GM23338 (cell line): ENCODE measurements around the gene CCDC80. TPM values are rescaled to one million over a fixed set of nuclear protein-coding genes. Genes with fewer than 3 reads are reported as not detected.
A peak's percentile ranks its signal among the peaks of the same experiment; 100 is the strongest.

ENCODE experiments used
- ATAC-seq: fragments of 200-7000 bp; cut with Tn5 transposase; 3 replicates; pipeline ENCODE4 v1.9.1; 2020
- DNase-seq: peaks from one replicate; pipeline ENCODE4 v3.0.0-alpha.2; 2015; ENCODE audit warnings: low spot score
- H2AFZ ChIP-seq: fragments of 200-600 bp; sonication (generic); 2 replicates; pipeline ENCODE4 v1.8.0; 2016; ENCODE audit warnings: antibody characterized with exemption, mild to moderate bottlenecking, moderate library complexity
- H3F3A ChIP-seq: fragments of 200-600 bp; sonication (generic); replicated peaks from 2 replicates; pipeline ENCODE4 v1.8.0; 2017; ENCODE audit warnings: antibody characterized with exemption, mixed run types, low read depth
- H3K27ac ChIP-seq: fragments of 200-600 bp; sonication (generic); 2 replicates; pipeline ENCODE4 v1.6.1; 2016; ENCODE audit warnings: low read depth
- H3K27me3 ChIP-seq: fragments of 200-600 bp; sonication (generic); 2 replicates; pipeline ENCODE4 v1.8.0; 2016; ENCODE audit warnings: mild to moderate bottlenecking, mixed run types, moderate library complexity; ENCODE audit not compliant: insufficient read depth
- H3K36me3 ChIP-seq: fragments of 200-600 bp; sonication (generic); 2 replicates; pipeline ENCODE4 v1.8.0; 2016; ENCODE audit warnings: mild to moderate bottlenecking; ENCODE audit not compliant: insufficient read depth
- H3K4me1 ChIP-seq: fragments of 200-600 bp; sonication (generic); 2 replicates; pipeline ENCODE4 v1.8.0; 2016; ENCODE audit warnings: mild to moderate bottlenecking, moderate library complexity; ENCODE audit not compliant: insufficient read depth
- H3K4me2 ChIP-seq: fragments of 200-600 bp; sonication (generic); 2 replicates; pipeline ENCODE4 v1.7.1; 2017; ENCODE audit warnings: mixed run types
- H3K4me3 ChIP-seq: fragments of 200-600 bp; sonication (generic); 2 replicates; pipeline ENCODE4 v1.6.1; 2016; ENCODE audit warnings: mixed run types
- H3K79me2 ChIP-seq: fragments of 200-600 bp; sonication (generic); replicated peaks from 2 replicates; pipeline ENCODE4 v1.8.0; 2017; ENCODE audit warnings: mild to moderate bottlenecking; ENCODE audit not compliant: insufficient read depth
- H3K9me2 ChIP-seq: fragments of 200-600 bp; sonication (generic); 2 replicates; pipeline ENCODE4 v1.8.0; 2017; ENCODE audit not compliant: insufficient read depth
- H4K20me1 ChIP-seq: fragments of 200-600 bp; sonication (generic); replicated peaks from 2 replicates; pipeline ENCODE4 v1.8.0; 2017; ENCODE audit warnings: mild to moderate bottlenecking; ENCODE audit not compliant: insufficient read depth
- H3K27ac Mint-ChIP-seq: 2 replicates; pipeline ENCODE4 v1.8.0; 2020; ENCODE audit warnings: inconsistent platforms, mild to moderate bottlenecking, moderate library complexity, mixed read lengths
- H3K27me3 Mint-ChIP-seq: 3 replicates; pipeline ENCODE4 v1.8.0; 2022; ENCODE audit warnings: low read depth, mild to moderate bottlenecking, moderate library complexity, mixed read lengths, inconsistent platforms; ENCODE audit not compliant: insufficient read depth, poor library complexity
- H3K36me3 Mint-ChIP-seq: 3 replicates; pipeline ENCODE4 v1.8.0; 2021; ENCODE audit warnings: low read depth, mild to moderate bottlenecking, inconsistent platforms, moderate library complexity, mixed read lengths
- H3K4me1 Mint-ChIP-seq: 3 replicates; pipeline ENCODE4 v1.8.0; 2020; ENCODE audit warnings: mild to moderate bottlenecking, inconsistent platforms, mixed read lengths
- H3K4me3 Mint-ChIP-seq: 3 replicates; pipeline ENCODE4 v1.8.0; 2021; ENCODE audit warnings: moderate library complexity, mild to moderate bottlenecking, inconsistent platforms, mixed read lengths
- H3K9me3 Mint-ChIP-seq: 3 replicates; pipeline ENCODE4 v1.8.0; 2020; ENCODE audit warnings: moderate library complexity, mild to moderate bottlenecking, inconsistent platforms, mixed read lengths
- CTCF ChIP-seq, 2 experiments: fragments of 200-600 bp in 1 of 2; sonication (generic) in 1 of 2; conservative IDR thresholded peaks; 2 replicates each; pipeline versions ENCODE4 v1.5.1 to v1.6.1; 2016 to 2017; ENCODE audit warnings: antibody characterized with exemption in 2 of 2, low read depth in 2 of 2, mild to moderate bottlenecking in 2 of 2, moderate library complexity in 1 of 2
- ETS1 ChIP-seq: IDR thresholded peaks from 2 replicates; pipeline ENCODE4 v1.6.1; 2016; ENCODE audit warnings: antibody characterized with exemption
- EZH2 ChIP-seq: fragments of 200-600 bp; sonication (generic); IDR thresholded peaks from one replicate; pipeline ENCODE4 v1.8.0; 2017; ENCODE audit warnings: antibody characterized with exemption, mild to moderate bottlenecking, low read depth; ENCODE audit not compliant: unreplicated experiment
- NANOG ChIP-seq: IDR thresholded peaks from 2 replicates; pipeline ENCODE4 v1.6.1; 2016; ENCODE audit warnings: antibody characterized with exemption, borderline replicate concordance
- POLR2AphosphoS5 ChIP-seq: IDR thresholded peaks from 2 replicates; pipeline ENCODE4 v1.6.1; 2016; ENCODE audit warnings: antibody characterized with exemption, low read depth
- REST ChIP-seq: IDR thresholded peaks from one replicate; pipeline ENCODE4 v1.6.1; 2018; ENCODE audit warnings: antibody characterized with exemption; ENCODE audit not compliant: unreplicated experiment
- ZNF114 ChIP-seq: fragments of 250-450 bp; sonication (Bioruptor Pico); IDR thresholded peaks from 2 replicates; pipeline ENCODE4 v1.5.0; 2020; ENCODE audit warnings: mild to moderate bottlenecking, moderate library complexity
- ZNF331 ChIP-seq: fragments of 250-450 bp; sonication (Bioruptor Pico); IDR thresholded peaks from 2 replicates; pipeline ENCODE4 v1.5.0; 2020; ENCODE audit warnings: low read depth, mild to moderate bottlenecking, moderate library complexity
- polyA plus RNA-seq: library from polyadenylated mRNA; unstranded; fragments of >200 nt; fragmentation: Nextera tagmentation; extraction: Ambion mirVana; gene quantifications from 2 replicates; pipeline ENCODE4 v1.2.1, GENCODE V29; 2016
- total RNA-seq: library from RNA; depleted of rRNA; stranded (reverse); fragments of >200 nt; shearing (Covaris generic); gene quantifications from 2 replicates; pipeline ENCODE4 v1.2.3, GENCODE V29; 2014
- TF ChIP-seq, protein P1 (sequence below): fragments of 250-450 bp; sonication (Bioruptor Pico); IDR thresholded peaks from 2 replicates; pipeline ENCODE4 v1.5.0; 2020; ENCODE audit warnings: mild to moderate bottlenecking, moderate library complexity

The CCDC80 gene
- total and polyA plus RNA-seq, 2 experiments from 2014 or later: 5.4 to 6.7 TPM

DNA sequence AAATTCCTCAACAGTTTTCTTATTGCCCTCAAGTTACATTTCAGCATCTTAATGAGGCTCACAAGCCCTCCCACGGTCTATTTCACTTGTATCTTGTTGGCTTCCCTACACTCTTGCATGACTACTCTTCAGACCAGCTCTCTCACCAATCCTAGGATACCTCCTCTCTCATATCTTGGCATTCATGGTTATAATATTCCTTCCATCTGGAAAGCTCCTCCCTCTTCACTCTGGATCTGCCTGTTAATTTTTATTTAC lies 8.5 kb upstream of the CCDC80 start (continued):
- no peak for TF ChIP-seq CTCF (conservative IDR thresholded peaks at IDR 0.05; ENCODE audit: low read depth in 2 of 2)
- TF ChIP-seq ZNF114: no peak
- no peak for TF ChIP-seq NANOG
- no peak for TF ChIP-seq EZH2
- TF ChIP-seq ETS1: no peak
- TF ChIP-seq ZNF331 (CRISPR knock-in tag): no peak
- no peak for TF ChIP-seq REST

- DNase-seq (peak; percentile 82), ATAC-seq (peak; percentile 59)
- H3K79me2 ChIP-seq: no peaks in the 10 kb centered on the region
- Mint-ChIP-seq H3K27me3 (peaks cover 1% of the 10 kb centered on the region), H3K36me3 (no peaks in the 10 kb centered on the region), H3K4me1 (peaks cover 23% of the 10 kb centered on the region), H3K4me3 (peak overlapping the region; percentile 28; the same call in 1 of the 3 replicates), H3K9me3 (no peaks in the 10 kb centered on the region), H3K27ac (peak overlapping the region; percentile 54)
- H4K20me1 ChIP-seq: no peaks in the 10 kb centered on the region
- peak overlapping the region; percentile 50 for H3K4me2 ChIP-seq
- peak overlapping the region; percentile 2; the same call in 1 of the 2 replicates for H3K27ac ChIP-seq
- no peaks in the 10 kb centered on the region for H3K36me3 ChIP-seq
- H3K4me3 ChIP-seq: no peak overlapping the region
- peaks cover 3% of the 10 kb centered on the region; the same call in 1 of the 2 replicates for H3K9me2 ChIP-seq
- no peaks in the 10 kb centered on the region for H3F3A ChIP-seq
- TF ChIP-seq, protein P1, sequence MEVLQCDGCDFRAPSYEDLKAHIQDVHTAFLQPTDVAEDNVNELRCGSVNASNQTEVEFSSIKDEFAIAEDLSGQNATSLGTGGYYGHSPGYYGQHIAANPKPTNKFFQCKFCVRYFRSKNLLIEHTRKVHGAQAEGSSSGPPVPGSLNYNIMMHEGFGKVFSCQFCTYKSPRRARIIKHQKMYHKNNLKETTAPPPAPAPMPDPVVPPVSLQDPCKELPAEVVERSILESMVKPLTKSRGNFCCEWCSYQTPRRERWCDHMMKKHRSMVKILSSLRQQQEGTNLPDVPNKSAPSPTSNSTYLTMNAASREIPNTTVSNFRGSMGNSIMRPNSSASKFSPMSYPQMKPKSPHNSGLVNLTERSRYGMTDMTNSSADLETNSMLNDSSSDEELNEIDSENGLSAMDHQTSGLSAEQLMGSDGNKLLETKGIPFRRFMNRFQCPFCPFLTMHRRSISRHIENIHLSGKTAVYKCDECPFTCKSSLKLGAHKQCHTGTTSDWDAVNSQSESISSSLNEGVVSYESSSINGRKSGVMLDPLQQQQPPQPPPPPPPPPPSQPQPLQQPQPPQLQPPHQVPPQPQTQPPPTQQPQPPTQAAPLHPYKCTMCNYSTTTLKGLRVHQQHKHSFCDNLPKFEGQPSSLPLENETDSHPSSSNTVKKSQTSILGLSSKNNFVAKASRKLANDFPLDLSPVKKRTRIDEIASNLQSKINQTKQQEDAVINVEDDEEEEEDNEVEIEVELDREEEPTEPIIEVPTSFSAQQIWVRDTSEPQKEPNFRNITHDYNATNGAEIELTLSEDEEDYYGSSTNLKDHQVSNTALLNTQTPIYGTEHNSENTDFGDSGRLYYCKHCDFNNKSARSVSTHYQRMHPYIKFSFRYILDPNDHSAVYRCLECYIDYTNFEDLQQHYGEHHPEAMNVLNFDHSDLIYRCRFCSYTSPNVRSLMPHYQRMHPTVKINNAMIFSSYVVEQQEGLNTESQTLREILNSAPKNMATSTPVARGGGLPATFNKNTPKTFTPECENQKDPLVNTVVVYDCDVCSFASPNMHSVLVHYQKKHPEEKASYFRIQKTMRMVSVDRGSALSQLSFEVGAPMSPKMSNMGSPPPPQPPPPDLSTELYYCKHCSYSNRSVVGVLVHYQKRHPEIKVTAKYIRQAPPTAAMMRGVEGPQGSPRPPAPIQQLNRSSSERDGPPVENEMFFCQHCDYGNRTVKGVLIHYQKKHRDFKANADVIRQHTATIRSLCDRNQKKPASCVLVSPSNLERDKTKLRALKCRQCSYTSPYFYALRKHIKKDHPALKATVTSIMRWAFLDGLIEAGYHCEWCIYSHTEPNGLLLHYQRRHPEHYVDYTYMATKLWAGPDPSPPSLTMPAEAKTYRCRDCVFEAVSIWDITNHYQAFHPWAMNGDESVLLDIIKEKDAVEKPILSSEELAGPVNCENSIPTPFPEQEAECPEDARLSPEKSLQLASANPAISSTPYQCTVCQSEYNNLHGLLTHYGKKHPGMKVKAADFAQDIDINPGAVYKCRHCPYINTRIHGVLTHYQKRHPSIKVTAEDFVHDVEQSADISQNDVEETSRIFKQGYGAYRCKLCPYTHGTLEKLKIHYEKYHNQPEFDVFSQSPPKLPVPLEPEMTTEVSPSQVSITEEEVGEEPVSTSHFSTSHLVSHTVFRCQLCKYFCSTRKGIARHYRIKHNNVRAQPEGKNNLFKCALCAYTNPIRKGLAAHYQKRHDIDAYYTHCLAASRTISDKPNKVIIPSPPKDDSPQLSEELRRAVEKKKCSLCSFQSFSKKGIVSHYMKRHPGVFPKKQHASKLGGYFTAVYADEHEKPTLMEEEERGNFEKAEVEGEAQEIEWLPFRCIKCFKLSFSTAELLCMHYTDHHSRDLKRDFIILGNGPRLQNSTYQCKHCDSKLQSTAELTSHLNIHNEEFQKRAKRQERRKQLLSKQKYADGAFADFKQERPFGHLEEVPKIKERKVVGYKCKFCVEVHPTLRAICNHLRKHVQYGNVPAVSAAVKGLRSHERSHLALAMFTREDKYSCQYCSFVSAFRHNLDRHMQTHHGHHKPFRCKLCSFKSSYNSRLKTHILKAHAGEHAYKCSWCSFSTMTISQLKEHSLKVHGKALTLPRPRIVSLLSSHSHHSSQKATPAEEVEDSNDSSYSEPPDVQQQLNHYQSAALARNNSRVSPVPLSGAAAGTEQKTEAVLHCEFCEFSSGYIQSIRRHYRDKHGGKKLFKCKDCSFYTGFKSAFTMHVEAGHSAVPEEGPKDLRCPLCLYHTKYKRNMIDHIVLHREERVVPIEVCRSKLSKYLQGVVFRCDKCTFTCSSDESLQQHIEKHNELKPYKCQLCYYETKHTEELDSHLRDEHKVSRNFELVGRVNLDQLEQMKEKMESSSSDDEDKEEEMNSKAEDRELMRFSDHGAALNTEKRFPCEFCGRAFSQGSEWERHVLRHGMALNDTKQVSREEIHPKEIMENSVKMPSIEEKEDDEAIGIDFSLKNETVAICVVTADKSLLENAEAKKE (CRISPR knock-in tag): peak; percentile 59; the same call in 1 of the 2 replicates
- TF ChIP-seq POLR2AphosphoS5: no peak
- peak; percentile 52; the same call in 1 of the 2 replicates for TF ChIP-seq NANOG
- H3K27me3 ChIP-seq: no peaks in the 10 kb centered on the region
- peaks cover 36% of the 10 kb centered on the region for H3K4me1 ChIP-seq
- H2AFZ ChIP-seq: no peak overlapping the region
Observed at GRCh38 chr3:112647122-112647521, 6.2 kb upstream of the CCDC80 start.
